IMR-90 (cell line): ENCODE data around the gene GPR3. TPM values are rescaled to one million over a fixed set of nuclear protein-coding genes. Genes with fewer than 3 reads are reported as not detected.

Source experiments
- ATAC-seq: fragments of 200-7000 bp; cut with Tn5 transposase; 2 replicates; pipeline ENCODE4 v1.9.1; 2020; ENCODE audit warnings: low read depth, mild to moderate bottlenecking, moderate library complexity
- BruUV-seq: library from RNA; stranded (reverse); fragments of 400-500 nt; replicated peaks from 2 replicates; lab custom pipeline; 2021; lab: Mats Ljungman, UMichigan
- CTCF ChIA-PET: fragments of 300-600 bp; formaldehyde crosslinking; extraction: SDS; loops from one replicate; lab custom pipeline; 2021; ENCODE audit warnings: antibody characterized with exemption; lab: Yijun Ruan, JAX
- POLR2A ChIA-PET: fragments of 300-600 bp; sonication (Branson Sonifier 250); formaldehyde crosslinking; loops from one replicate; lab custom pipeline; 2022; ENCODE audit warnings: antibody characterized with exemption; ENCODE audit not compliant: unreplicated experiment; lab: Charles Lee
- DNase-seq: peaks from one replicate; pipeline ENCODE4 v3.0.0; 2013
- H2AFZ ChIP-seq: replicated peaks from 2 replicates; pipeline ENCODE3; 2013; ENCODE audit warnings: low read length, mild to moderate bottlenecking; ENCODE audit not compliant: poor library complexity
- H2AK5ac ChIP-seq: 2 replicates; pipeline ENCODE4 v1.6.1; 2013; ENCODE audit warnings: low read depth, low read length, inconsistent platforms
- H2AK9ac ChIP-seq: replicated peaks from 2 replicates; pipeline ENCODE3; 2013; ENCODE audit warnings: mild to moderate bottlenecking, low read depth, low read length, moderate library complexity; ENCODE audit not compliant: poor library complexity
- H2BK120ac ChIP-seq: 2 replicates; pipeline ENCODE4 v1.6.1; 2013; ENCODE audit warnings: low read depth, low read length, inconsistent platforms
- H2BK15ac ChIP-seq: 3 replicates; pipeline ENCODE4 v1.6.1; 2013; ENCODE audit warnings: low read depth, low read length, inconsistent platforms
- H2BK20ac ChIP-seq: 2 replicates; pipeline ENCODE4 v1.6.1; 2013; ENCODE audit warnings: low read depth, mild to moderate bottlenecking, inconsistent platforms, low read length, moderate library complexity
- H2BK5ac ChIP-seq: 2 replicates; pipeline ENCODE4 v1.6.1; 2013; ENCODE audit warnings: mild to moderate bottlenecking, low read depth, low read length, inconsistent platforms; ENCODE audit not compliant: poor library complexity, severe bottlenecking
- H3K14ac ChIP-seq: replicated peaks from 2 replicates; pipeline ENCODE4 v1.6.1; 2013; ENCODE audit warnings: low read depth, low read length, inconsistent platforms
- H3K18ac ChIP-seq: 2 replicates; pipeline ENCODE4 v1.6.1; 2013; ENCODE audit warnings: low read depth, low read length, control low read depth
- H3K23ac ChIP-seq: 2 replicates; pipeline ENCODE4 v1.6.1; 2013; ENCODE audit warnings: low read depth, low read length, inconsistent platforms
- H3K27ac ChIP-seq: 2 replicates; pipeline ENCODE4 v1.5.1; 2013; ENCODE audit warnings: mild to moderate bottlenecking, control low read depth, low read length; ENCODE audit not compliant: insufficient read depth
- H3K27me3 ChIP-seq: 2 replicates; pipeline ENCODE4 v1.6.1; 2013; ENCODE audit warnings: low read length; ENCODE audit not compliant: control insufficient read depth, insufficient read depth
- H3K36me3 ChIP-seq: 2 replicates; pipeline ENCODE4 v1.6.1; 2013; ENCODE audit warnings: low read length, mixed read lengths; ENCODE audit not compliant: control insufficient read depth, insufficient read depth
- H3K4ac ChIP-seq: 2 replicates; pipeline ENCODE4 v1.6.1; 2013; ENCODE audit warnings: low read depth, low read length, inconsistent platforms
- H3K4me1 ChIP-seq: 2 replicates; pipeline ENCODE4 v1.6.1; 2013; ENCODE audit warnings: low read length, mixed read lengths; ENCODE audit not compliant: control insufficient read depth, insufficient read depth
- H3K4me2 ChIP-seq: 2 replicates; pipeline ENCODE4 v1.6.1; 2013; ENCODE audit warnings: low read depth, mild to moderate bottlenecking, control low read depth, low read length, moderate library complexity
- H3K4me3 ChIP-seq: 2 replicates; pipeline ENCODE4 v1.5.1; 2013; ENCODE audit warnings: low read depth, mild to moderate bottlenecking, control low read depth, low read length, moderate library complexity; ENCODE audit not compliant: insufficient read depth
- H3K56ac ChIP-seq: 2 replicates; pipeline ENCODE4 v1.6.1; 2013; ENCODE audit warnings: low read length, inconsistent platforms; ENCODE audit not compliant: insufficient read depth; ENCODE audit errors: extremely low read depth
- H3K79me1 ChIP-seq, 2 experiments: 2 replicates each; pipeline ENCODE4 v1.6.1; 2013; ENCODE audit warnings: low read length in 2 of 2, inconsistent platforms in 1 of 2, low read depth in 1 of 2
- H3K9ac ChIP-seq: 2 replicates; pipeline ENCODE4 v1.6.1; 2013; ENCODE audit warnings: low read depth, low read length, control low read depth
- H3K9me1 ChIP-seq: 2 replicates; pipeline ENCODE4 v1.6.1; 2013; ENCODE audit warnings: low read length, inconsistent platforms; ENCODE audit not compliant: insufficient read depth
- H3K9me3 ChIP-seq: 2 replicates; pipeline ENCODE4 v1.6.1; 2013; ENCODE audit warnings: low read length; ENCODE audit not compliant: control insufficient read depth, insufficient read depth
- H4K20me1 ChIP-seq: 2 replicates; pipeline ENCODE4 v1.6.1; 2013; ENCODE audit warnings: low read length, inconsistent platforms; ENCODE audit not compliant: insufficient read depth
- H4K5ac ChIP-seq: 2 replicates; pipeline ENCODE4 v1.6.1; 2013; ENCODE audit warnings: mild to moderate bottlenecking, low read depth, low read length, control low read depth
- H4K8ac ChIP-seq, 2 experiments: 2 replicates each; pipeline ENCODE4 v1.6.1; 2013; ENCODE audit warnings: low read depth in 2 of 2, low read length in 2 of 2, control low read depth in 1 of 2, inconsistent platforms in 1 of 2
- H4K91ac ChIP-seq: 2 replicates; pipeline ENCODE4 v1.6.1; 2013; ENCODE audit warnings: low read depth, low read length, inconsistent platforms; ENCODE audit not compliant: insufficient read depth
- BHLHE40 ChIP-seq: fragments of 150-350 bp; IDR thresholded peaks from 2 replicates; pipeline ENCODE4 v1.6.1; 2016; ENCODE audit warnings: mild to moderate bottlenecking, low read depth, low read length
- CEBPB ChIP-seq: IDR thresholded peaks from 2 replicates; pipeline ENCODE4 v1.6.1; 2012; ENCODE audit warnings: low read depth, low read length, improper control_type of control experiment
- CHD1 ChIP-seq: IDR thresholded peaks from 2 replicates; pipeline ENCODE4 v1.6.1; 2012; ENCODE audit warnings: low read depth, low read length, improper control_type of control experiment
- FOS ChIP-seq: fragments of 150-350 bp; IDR thresholded peaks from 2 replicates; pipeline ENCODE4 v1.6.1; 2016; ENCODE audit warnings: low read depth, low read length
- MAFK ChIP-seq: IDR thresholded peaks from 2 replicates; pipeline ENCODE4 v1.6.1; 2012; ENCODE audit warnings: low read depth, low read length, improper control_type of control experiment
- MAZ ChIP-seq: IDR thresholded peaks from 2 replicates; pipeline ENCODE4 v1.6.1; 2012; ENCODE audit warnings: low read depth, mild to moderate bottlenecking, low read length, improper control_type of control experiment, moderate library complexity, borderline replicate concordance
- MXI1 ChIP-seq: IDR thresholded peaks from 2 replicates; pipeline ENCODE4 v1.6.1; 2012; ENCODE audit warnings: low read depth, mild to moderate bottlenecking, low read length, moderate library complexity, borderline replicate concordance
- NFE2L2 ChIP-seq: fragments of 150-350 bp; IDR thresholded peaks from 2 replicates; pipeline ENCODE4 v1.6.1; 2016; ENCODE audit warnings: low read depth, mild to moderate bottlenecking, low read length
- POLR2A ChIP-seq: IDR thresholded peaks from 2 replicates; pipeline ENCODE4 v1.6.1; 2012; ENCODE audit warnings: mild to moderate bottlenecking, low read depth, low read length
- RAD21 ChIP-seq: IDR thresholded peaks from 2 replicates; pipeline ENCODE4 v1.6.1; 2012; ENCODE audit warnings: low read length, improper control_type of control experiment
- RCOR1 ChIP-seq: IDR thresholded peaks from 2 replicates; pipeline ENCODE4 v1.6.1; 2012; ENCODE audit warnings: mild to moderate bottlenecking, low read length, improper control_type of control experiment; ENCODE audit not compliant: insufficient replicate concordance
- RFX5 ChIP-seq: IDR thresholded peaks from 2 replicates; pipeline ENCODE4 v1.8.0; 2012; ENCODE audit warnings: low read depth, mild to moderate bottlenecking, low read length, moderate library complexity
- SMC3 ChIP-seq: fragments of 150-350 bp; IDR thresholded peaks from 2 replicates; pipeline ENCODE4 v1.6.1; 2016; ENCODE audit warnings: low read depth, mild to moderate bottlenecking, antibody characterized with exemption, low read length, moderate library complexity
- USF2 ChIP-seq: fragments of 150-350 bp; IDR thresholded peaks from 2 replicates; pipeline ENCODE4 v1.6.1; 2017; ENCODE audit warnings: mild to moderate bottlenecking, antibody characterized with exemption, low read length, low read depth
- WGBS, 2 experiments: methylation state at CpG; one replicate each; pipeline versions ENCODE4 v1.1.5 to v1.1.7; 2013; ENCODE audit warnings: missing lambda C conversion rate in 2 of 2; ENCODE audit not compliant: insufficient read length in 1 of 2; ENCODE audit errors: extremely low coverage in 2 of 2; 5-methylcytosine and 5-hydroxymethylcytosine counted together
- dilution Hi-C: fragments of 300-500 bp; cut with HindIII; formaldehyde crosslinking; loops from one replicate; pipeline ENCODE4 v1.14.3; 2018; ENCODE audit warnings: low sequenced_read_pairs; ENCODE audit not compliant: unreplicated experiment
- in situ Hi-C: fragments of 300-500 bp; cut with MboI; formaldehyde crosslinking; loops from 3 replicates; pipeline ENCODE4 v1.14.3; 2019; ENCODE audit warnings: low sequenced_read_pairs, inconsistent platforms, mixed read lengths
- intact Hi-C: fragments of 100-400 bp; cut with micrococcal nuclease; formaldehyde crosslinking; loops from 2 replicates; pipeline ENCODE4 v1.10.0; 2022
- polyA plus RNA-seq, 3 experiments: library from polyadenylated mRNA; depleted of rRNA; stranded (reverse); fragments of >200 nt; gene quantifications; 2 replicates each; pipeline ENCODE4 v1.2.3, GENCODE V29; 2012; ENCODE audit warnings: low replicate concordance in 1 of 3
- total RNA-seq: library from RNA; depleted of rRNA; stranded (reverse); fragments of >200 nt; gene quantifications from 2 replicates; pipeline ENCODE4 v1.2.3, GENCODE V29; 2012
- TF ChIP-seq, protein P1 (sequence below): conservative IDR thresholded peaks from 2 replicates; pipeline ENCODE4 v1.5.1; 2012; ENCODE audit warnings: mild to moderate bottlenecking, low read depth, low read length, improper control_type of control experiment
- TF ChIP-seq, protein P2 (sequence below): fragments of 150-350 bp; IDR thresholded peaks from 2 replicates; pipeline ENCODE4 v1.6.1; 2016; ENCODE audit warnings: low read depth, mild to moderate bottlenecking, low read length, moderate library complexity, borderline replicate concordance

The GPR3 gene
- total and polyA plus RNA-seq, 2 of the 4 experiments (the other 2 are of a cell fraction) = 0.72 to 4.8 TPM

DNA sequence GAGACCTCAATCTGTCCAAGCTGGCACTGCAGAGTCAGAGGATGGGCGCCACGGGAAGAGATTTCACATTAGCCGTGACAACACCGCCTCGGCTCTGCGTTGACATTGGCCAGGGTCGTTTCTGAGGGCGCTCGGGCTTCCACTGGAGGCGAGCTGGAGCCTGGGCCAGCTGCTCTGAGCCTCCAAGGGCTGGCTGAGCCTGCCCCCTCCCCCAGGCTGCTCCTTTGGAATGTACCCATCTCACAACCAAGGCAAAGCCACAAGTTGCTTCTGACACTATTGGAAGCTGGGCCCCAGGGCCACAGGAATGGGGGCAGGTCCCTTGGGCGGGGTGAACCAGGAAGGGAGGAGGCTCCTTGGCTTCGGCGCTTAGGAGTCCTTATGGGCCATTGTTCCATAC lies 12.7 kb downstream of the GPR3 start:
- no peak overlapping the region for H3K4me2 ChIP-seq
- H3K4ac ChIP-seq = 0 out of 2 replicates have a peak overlapping the region, but pooled peaks have one; percentile 60
- CTCF ChIA-PET = interaction anchor here (0.6 to 1.3 kb wide), 3 partner anchors 12 to 104 kb away, joined by 3 to 4 read pairs (median 3); no protein-coding TSS in a partner anchor
- H3K9me3 ChIP-seq = no peaks in the 10 kb centered on the region
- H3K4me1 ChIP-seq = peaks cover 17% of the 10 kb centered on the region
- no peak overlapping the region for H4K91ac ChIP-seq
- POLR2A ChIA-PET = interaction anchor here (0.6 kb wide), 1 partner anchor 98 kb away, joined by 3 read pairs; no protein-coding TSS in a partner anchor
- H2BK5ac ChIP-seq = no peak overlapping the region
- H3K14ac ChIP-seq = peak overlapping the region; percentile 36; the same call in 1 of the 2 replicates
- H3K4me3 ChIP-seq = no peak overlapping the region
- H2BK15ac ChIP-seq = no peak overlapping the region
- H2AFZ ChIP-seq = no peak overlapping the region
- H4K5ac ChIP-seq = no peak overlapping the region
- H3K9me1 ChIP-seq = peaks cover 11% of the 10 kb centered on the region; the same call in 1 of the 2 replicates
- no peaks in the 10 kb centered on the region for H3K27me3 ChIP-seq
- H3K79me1 ChIP-seq = peaks cover 7 to 16% of the 10 kb centered on the region in 2 experiments; a peak in 1 of 4 replicates
- H3K23ac ChIP-seq = 0 out of 2 replicates have a peak overlapping the region, but pooled peaks have one; percentile 82
- intact Hi-C loops (no loop called here), dilution Hi-C loops (no loop called here), in situ Hi-C loops (no loop called here)
- H4K20me1 ChIP-seq = peaks cover 12% of the 10 kb centered on the region; the same call in 1 of the 2 replicates
- H4K8ac ChIP-seq = no peak overlapping the region
- no peak overlapping the region for H3K27ac ChIP-seq
- H2AK9ac ChIP-seq = no peak overlapping the region
- no peak overlapping the region for H3K9ac ChIP-seq
- H2BK20ac ChIP-seq = 0 out of 2 replicates have a peak overlapping the region, but pooled peaks have one; percentile 20
- no peak overlapping the region for H3K56ac ChIP-seq
- no peak overlapping the region for H2BK120ac ChIP-seq
- no TSS peak for BruUV-seq
- H3K18ac ChIP-seq = no peak overlapping the region
- TF ChIP-seq, protein P1, sequence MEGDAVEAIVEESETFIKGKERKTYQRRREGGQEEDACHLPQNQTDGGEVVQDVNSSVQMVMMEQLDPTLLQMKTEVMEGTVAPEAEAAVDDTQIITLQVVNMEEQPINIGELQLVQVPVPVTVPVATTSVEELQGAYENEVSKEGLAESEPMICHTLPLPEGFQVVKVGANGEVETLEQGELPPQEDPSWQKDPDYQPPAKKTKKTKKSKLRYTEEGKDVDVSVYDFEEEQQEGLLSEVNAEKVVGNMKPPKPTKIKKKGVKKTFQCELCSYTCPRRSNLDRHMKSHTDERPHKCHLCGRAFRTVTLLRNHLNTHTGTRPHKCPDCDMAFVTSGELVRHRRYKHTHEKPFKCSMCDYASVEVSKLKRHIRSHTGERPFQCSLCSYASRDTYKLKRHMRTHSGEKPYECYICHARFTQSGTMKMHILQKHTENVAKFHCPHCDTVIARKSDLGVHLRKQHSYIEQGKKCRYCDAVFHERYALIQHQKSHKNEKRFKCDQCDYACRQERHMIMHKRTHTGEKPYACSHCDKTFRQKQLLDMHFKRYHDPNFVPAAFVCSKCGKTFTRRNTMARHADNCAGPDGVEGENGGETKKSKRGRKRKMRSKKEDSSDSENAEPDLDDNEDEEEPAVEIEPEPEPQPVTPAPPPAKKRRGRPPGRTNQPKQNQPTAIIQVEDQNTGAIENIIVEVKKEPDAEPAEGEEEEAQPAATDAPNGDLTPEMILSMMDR = no peak
- no peak for TF ChIP-seq RCOR1
- TF ChIP-seq RAD21 = no peak
- TF ChIP-seq MAFK = no peak
- TF ChIP-seq NFE2L2 = no peak
- no peak for TF ChIP-seq MAZ
- no peak for TF ChIP-seq FOS
- no peak for TF ChIP-seq CHD1
- no peak for TF ChIP-seq SMC3
- no peak for TF ChIP-seq RFX5
- TF ChIP-seq BHLHE40 = no peak
- no peak for TF ChIP-seq CEBPB
- TF ChIP-seq POLR2A = no peak
- no peak for TF ChIP-seq USF2
- TF ChIP-seq MXI1 = no peak
- TF ChIP-seq, protein P2, sequence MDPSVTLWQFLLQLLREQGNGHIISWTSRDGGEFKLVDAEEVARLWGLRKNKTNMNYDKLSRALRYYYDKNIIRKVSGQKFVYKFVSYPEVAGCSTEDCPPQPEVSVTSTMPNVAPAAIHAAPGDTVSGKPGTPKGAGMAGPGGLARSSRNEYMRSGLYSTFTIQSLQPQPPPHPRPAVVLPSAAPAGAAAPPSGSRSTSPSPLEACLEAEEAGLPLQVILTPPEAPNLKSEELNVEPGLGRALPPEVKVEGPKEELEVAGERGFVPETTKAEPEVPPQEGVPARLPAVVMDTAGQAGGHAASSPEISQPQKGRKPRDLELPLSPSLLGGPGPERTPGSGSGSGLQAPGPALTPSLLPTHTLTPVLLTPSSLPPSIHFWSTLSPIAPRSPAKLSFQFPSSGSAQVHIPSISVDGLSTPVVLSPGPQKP = no peak
- WGBS, 2 experiments = no CpG with 5 or more reads among the region's 13 CpGs
- ATAC-seq (peak; percentile 31), DNase-seq (peak; percentile 30)
- peak overlapping the region; percentile 1; the same call in 1 of the 2 replicates for H2AK5ac ChIP-seq
- peaks cover 26% of the 10 kb centered on the region for H3K36me3 ChIP-seq
